Body of pancreas (tissue), 4 donors: Measurements from ENCODE around the gene DDX10.

ENCODE experiments used
- POLR2A ChIP-seq, 3 donors: fragments of 450-650 bp; IDR thresholded peaks; one replicate each; pipeline ENCODE4 v1.6.1; 2016; ENCODE audit warnings: antibody characterized with exemption in 3 of 3, mild to moderate bottlenecking in 2 of 3
- TF ChIP-seq, protein P1 (sequence below), 7 experiments: fragments of 450-650 bp in 4 of 7; fragments of 200-600 bp in 3 of 7; sonication (generic) in 3 of 7; IDR thresholded peaks; one replicate each; pipeline ENCODE4 v1.5.1; 2016 to 2019; ENCODE audit warnings: antibody characterized with exemption in 7 of 7

DNA sequence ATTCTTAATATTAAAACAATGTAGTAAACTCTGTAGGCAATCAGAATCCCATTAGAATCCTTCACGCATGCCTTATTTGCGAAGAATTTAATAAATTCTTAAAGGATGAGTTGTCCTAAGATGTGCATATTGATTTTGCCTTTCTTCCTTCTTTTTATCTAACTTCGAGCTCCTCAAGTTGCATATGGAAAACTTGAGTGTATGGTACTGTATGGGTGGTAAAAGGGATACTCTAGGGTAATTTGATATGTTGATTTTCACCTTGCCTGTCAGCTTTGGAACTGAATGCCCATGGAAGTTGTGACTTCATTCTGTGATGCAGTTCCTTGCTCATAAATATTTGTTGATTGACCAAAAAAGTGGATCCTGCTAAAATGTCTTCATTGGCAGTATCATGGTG, 193.8 kb downstream of the DDX10 start:
- TF ChIP-seq, protein P1, sequence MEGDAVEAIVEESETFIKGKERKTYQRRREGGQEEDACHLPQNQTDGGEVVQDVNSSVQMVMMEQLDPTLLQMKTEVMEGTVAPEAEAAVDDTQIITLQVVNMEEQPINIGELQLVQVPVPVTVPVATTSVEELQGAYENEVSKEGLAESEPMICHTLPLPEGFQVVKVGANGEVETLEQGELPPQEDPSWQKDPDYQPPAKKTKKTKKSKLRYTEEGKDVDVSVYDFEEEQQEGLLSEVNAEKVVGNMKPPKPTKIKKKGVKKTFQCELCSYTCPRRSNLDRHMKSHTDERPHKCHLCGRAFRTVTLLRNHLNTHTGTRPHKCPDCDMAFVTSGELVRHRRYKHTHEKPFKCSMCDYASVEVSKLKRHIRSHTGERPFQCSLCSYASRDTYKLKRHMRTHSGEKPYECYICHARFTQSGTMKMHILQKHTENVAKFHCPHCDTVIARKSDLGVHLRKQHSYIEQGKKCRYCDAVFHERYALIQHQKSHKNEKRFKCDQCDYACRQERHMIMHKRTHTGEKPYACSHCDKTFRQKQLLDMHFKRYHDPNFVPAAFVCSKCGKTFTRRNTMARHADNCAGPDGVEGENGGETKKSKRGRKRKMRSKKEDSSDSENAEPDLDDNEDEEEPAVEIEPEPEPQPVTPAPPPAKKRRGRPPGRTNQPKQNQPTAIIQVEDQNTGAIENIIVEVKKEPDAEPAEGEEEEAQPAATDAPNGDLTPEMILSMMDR (IDR thresholded peaks at IDR 0.05) = no peak
- no peak for TF ChIP-seq POLR2A (IDR thresholded peaks at IDR 0.05)
